SK-N-MC (cell line): Measurements from ENCODE around the gene TRIM52.

Experiments used
- EZH2 ChIP-seq: fragments of 200-600 bp; sonication (generic); IDR thresholded peaks from one replicate; pipeline ENCODE4 v1.6.1; 2017; ENCODE audit warnings: antibody characterized with exemption
- FOXP2 ChIP-seq: optimal IDR thresholded peaks from 2 replicates; pipeline ENCODE3; 2011; ENCODE audit warnings: mild to moderate bottlenecking, moderate library complexity; ENCODE audit not compliant: insufficient read depth; ENCODE audit errors: extremely low read length, control extremely low read depth
- POLR2AphosphoS5 ChIP-seq: IDR thresholded peaks from 2 replicates; pipeline ENCODE4 v1.6.1; 2012; ENCODE audit warnings: mild to moderate bottlenecking, low read depth, low read length, borderline replicate concordance

DNA sequence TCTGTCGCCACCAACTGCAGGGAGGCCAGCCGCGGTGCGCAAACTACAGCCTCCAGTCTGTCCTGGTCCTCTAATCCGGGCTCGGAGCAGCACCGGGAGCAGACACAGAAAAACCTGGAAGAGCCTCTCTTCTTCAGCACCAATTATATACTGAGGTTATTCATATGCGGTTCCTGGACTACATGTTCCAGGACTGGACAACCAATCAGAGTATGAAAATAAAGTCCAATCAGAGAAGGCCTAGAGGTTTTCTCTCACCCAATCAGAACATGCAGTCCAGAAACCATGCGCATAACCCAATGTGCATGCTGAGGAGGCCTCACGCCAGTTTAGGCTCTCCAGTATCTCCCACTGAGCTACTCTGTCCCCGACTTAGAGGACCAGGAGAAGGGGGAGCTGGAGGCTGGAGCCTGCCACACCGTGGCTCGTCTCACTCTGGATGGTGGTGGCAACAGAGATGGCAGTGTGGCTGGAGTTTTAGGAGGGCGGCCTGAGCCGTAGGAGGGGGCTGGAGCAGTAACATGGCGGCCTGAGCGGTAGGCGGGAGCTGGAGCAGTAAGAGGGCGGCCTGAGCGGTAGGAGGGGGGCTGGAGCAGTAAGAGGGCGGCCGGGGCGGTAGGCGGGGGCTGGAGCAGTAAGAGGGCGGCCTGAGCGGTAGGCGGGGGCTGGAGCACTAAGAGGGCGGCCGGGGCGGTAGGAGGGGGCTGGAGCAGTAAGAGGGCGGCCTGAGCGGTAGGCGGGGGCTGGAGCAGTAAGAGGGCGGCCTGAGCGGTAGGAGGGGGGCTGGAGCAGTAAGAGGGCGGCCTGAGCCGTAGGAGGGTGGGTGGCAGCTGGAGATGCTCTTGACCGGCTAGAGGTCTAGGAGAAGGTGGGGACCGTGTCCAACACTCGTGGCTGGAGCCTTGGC is 20.4 kb upstream of the TRIM52 start:
- TF ChIP-seq EZH2 (no peak), POLR2AphosphoS5 (no peak), FOXP2 (no peak)
